HG03066 (cell line): ENCODE results near the gene DDX19B.
A peak's percentile ranks its signal among the peaks of the same experiment; 100 is the strongest.
"Not testable (repeated sequence)": the region's sequence is repeated elsewhere in the genome, so short reads cannot be mapped to it uniquely, and the experiment has no call there.

Experiments
- ATAC-seq: cut with Tn5 transposase; IDR thresholded peaks from one replicate; pipeline ENCODE4 v1.9.1; 2021; ENCODE audit warnings: low read depth; ENCODE audit not compliant: unreplicated experiment

DDX19B gene

DNA sequence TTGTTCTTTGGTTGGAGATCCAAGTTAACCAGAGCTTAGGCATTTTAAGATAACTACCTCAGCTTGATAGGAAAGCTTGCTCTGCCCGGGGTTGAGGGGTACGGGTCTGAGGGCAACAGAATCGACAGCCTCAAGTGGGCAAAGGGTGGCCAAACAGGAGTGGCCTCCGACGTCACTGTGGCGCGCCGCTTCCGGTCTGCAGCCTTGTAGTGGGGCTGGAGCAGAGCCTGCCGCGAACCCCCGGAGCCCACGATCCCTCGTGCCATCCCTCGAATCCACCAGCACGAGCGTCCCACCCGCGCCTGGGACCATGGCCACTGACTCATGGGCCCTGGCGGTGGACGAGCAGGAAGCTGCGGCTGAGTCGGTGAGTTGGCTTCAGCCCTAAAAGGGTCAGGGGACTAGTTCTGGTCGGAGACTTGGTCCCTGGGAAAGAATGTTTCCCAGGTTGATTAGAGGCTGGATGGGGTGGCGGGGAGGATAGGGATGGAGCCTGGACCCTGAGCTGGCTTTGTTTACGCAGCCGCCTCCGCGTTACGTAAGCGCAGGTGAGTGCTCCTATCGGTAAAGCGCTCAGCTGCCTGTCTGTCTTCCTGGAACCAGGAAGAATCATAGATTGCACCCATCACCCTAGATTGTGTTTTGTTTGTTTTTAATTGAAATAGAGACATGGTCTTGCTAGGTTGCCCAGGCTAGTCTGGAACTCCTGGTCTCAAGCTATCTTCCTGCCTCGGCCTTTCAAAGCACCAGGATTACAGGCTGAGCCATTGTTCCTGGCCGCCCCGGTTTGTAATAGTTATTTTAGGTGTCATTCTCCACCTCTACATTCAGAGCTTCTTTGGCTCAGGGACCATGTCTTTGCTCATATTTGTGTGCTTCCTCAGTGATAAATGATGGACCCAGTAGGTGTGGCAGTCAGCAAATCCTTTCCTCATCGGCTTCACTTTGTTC is at the start of gene DDX19B:
TSS of gene DDX19B (plus strand) at position 199 of the 951 bp plus-strand sequence. CDS start at position 311, 112 bp downstream.
- ATAC-seq, result peak; percentile 82

DNA sequence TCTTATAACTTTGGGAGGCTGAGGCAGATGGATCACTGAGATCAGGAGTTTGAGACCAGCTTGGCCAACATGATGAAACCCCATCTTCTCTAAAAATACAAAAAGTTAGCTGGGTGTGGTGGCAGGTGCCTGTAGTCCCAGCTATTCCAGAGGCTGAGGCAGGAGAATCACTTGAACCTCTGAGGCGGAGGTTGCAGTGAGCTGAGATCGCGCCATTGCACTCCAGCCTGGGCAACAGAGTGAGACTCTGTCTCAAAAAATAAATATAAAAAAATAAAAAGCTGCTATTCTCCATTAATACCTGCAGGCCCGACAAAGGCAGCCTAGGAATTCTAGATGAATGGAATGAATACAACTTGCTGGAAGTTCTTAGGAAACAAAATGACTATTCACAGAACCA is 49.3 kb upstream of the DDX19B start:
- not testable (repeated sequence) for ATAC-seq

DNA sequence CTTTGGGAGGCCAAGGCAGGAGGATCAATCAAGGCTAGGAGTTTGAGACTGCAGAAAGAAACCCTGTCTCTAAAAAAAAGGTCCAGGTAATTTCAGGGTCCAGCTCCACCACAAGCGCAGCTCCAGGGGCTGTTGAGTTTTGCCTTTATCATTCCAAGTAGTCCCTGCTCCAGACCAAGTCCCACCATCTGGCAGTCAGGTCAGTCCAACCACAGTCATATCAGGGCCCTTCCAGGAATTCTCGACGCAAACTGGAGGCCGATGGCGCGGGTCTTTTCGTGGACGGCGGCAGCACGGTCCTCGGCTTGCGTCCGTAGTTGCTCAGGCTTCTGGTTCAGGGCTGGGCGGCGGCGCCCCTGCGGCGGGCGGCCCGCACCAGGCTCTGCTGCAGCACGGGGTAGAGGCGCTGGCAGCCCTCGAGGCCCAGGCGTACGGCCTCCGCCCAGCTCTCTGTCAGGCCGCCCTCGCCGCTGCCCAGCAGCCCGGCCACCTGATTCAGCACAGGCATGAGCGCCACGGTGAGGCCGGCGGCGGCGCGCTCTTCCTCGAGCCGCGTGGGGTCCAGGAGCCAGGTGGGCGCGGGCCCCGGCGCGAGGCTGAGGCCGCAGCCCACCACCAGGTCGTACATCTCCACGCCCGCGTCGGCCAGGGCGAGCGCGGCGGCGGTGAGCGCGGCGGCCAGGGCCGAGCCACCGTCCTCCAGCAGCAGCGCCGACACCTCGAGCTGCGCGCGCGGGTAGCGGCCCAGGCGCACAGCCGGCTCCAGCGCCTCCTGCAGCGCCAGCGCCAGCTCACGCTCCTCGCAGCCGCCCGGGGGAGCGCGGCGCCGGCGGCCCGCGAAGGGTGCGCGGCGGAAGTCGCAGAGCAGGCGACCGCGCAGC is 48.0 kb upstream of the DDX19B start:
- peak; percentile 42 for ATAC-seq

DNA sequence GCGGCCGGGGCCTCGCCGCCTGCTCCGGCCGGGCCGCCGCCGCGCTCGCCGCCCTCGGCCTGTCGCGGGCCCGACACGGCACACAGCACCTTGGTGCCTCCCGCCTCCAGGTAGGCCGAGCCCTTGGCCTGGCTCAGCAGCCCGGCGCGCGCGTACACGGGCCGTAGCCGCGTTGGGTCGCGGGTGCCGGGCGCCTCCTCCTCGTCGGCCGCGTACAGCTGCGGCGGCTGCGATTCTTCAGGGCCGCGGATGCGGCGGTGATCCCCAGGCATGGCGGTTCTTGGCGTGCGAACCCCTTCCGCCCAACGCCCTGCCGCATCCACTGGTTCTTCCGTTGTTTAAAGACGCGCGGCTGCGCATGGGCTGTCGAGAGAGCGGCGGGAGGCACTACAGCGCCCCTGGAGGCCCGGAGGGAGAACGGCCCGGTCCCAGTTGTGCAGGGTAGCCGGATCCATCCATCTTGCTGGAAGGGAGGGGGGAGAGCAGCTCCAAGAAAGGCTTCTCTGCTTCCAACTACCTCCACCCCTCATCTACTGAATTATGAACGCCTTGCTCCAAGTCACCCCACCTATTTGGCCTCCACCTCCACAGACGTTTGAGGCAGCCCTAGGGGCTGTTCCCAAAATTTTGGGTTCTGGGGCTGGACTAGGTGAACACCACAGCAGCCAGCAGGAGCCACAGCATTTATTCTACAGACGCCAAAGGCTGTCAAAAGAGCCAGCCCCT is 47.2 kb upstream of the DDX19B start, which contains the start of gene EXOSC6:
TSS of gene EXOSC6 (minus strand) at position 312 of the 726 bp plus-strand sequence. CDS start at position 272, 40 bp downstream.
- peak; percentile 95 for ATAC-seq

DNA sequence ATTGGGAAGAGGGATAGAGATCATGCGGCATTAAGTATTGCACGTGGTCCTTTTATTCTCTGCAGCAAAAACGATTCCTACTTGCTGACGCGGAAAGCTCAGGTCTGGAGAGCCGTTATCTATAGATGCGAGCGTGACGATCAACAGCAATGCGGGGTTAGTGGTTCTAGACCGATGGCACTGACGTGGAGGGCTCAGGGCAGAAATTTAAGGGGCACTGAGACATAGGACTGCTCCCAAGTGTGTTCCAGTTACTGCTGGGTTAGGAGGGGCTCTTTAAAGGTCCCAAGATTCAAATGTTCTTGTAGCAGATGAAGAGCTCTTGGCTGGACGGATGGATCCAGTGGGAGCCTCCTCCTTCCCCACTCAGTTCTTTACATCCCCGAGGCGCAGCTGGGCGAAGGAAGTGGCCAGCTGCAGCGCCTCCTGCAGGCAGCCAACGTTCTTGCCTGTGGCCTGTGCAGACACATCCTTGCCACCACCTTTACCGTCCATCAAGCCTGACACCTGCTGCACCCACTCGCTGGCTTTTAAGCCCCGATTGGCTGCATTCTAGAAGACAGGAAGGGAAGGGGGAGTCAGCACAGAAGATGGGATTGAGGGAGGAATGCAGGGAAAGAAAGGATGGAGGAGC is 46.5 kb upstream of the DDX19B start:
- no peak for ATAC-seq

DNA sequence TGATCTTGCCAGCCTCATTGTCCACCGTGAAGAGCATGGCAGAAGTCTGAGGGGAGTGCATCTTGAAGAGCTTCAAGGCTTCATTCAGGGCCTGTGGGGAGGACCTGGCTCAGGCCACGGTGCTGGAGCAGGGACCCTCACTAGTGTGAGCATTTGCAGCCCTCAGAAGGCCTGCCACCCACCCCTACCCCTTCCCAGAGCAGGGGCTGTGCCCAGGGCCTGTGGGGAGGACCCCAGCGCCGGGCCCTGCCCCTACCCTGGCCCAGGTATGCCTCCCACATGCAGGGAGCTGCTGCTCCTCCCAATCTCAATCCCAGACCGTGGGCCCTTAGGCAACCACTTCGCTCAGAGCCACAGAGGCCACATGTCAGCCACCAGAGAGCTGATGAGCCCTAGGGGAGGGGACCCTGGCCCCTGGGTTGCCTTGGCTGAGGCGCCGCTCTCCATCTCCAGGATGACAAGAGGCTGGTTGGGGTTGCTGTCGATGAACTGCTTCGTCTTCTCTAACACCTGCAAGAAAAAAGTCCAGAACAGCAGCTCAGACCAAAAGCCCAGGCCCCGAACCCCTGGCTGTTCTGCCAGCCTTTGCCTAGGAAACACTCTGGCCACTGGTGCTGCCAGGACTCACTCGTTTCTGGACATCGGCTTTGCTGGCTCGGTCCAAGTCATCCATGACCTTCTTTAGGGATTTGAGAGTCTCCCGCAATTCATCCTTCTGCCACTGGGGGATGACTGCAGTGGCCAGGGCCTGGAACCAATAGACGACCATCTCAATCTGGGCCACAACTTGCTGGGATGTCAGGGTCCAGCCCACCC is 45.5 kb upstream of the DDX19B start:
- no peak for ATAC-seq

DNA sequence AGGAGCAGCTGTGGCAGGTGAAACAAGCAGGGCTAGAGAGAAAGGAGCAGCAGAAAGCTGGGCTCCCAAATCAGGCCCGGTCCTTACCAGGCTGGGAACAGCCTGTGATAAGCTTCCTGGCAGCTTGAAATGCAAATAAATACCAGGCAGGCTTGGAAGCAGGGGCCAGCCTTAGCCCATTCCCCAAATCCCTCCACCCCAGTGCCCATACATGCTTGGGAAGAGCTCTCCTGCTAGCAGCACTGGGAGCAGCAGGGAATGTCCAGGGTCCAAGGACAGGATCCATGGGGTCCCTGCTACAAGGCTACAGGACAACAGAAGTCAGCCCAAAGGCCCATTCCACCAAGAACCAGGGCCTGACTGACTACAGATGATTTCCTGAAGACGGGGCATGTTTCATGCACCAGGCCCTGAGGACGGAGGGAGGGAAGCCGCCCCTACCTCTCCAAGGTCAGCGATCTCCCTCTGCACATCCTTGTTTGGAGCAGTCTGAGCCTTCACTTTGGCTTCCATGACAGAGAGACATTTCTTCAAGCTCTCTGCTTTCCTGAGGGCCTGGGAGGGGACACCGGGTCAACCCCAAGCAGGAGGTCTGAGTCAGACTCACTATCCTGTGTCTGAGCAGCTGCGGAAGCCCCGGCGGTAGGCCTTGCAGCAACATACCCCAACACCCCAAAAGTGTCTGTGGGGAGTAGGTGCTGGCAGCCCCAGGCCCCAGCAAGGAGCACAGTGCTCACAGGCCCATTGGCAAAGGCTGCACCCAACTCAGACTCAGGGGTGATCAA is 44.6 kb upstream of the DDX19B start:
- no peak for ATAC-seq

DNA sequence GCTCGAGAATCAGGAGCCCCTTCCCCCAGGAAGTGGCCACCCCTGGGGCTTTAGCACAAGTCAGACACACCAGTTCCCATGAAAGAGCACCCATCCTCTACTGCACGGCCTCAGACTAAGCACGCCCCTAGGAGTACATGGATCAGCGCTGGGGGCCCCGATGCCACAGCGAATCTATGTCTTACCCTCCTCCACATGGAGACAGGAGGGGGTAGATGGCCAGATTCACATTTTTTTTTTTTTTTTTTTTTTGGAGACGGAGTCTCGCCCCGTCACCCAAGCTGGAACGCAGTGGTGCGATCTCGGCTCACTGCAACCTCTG is 44.1 kb upstream of the DDX19B start:
- ATAC-seq, result no peak

DNA sequence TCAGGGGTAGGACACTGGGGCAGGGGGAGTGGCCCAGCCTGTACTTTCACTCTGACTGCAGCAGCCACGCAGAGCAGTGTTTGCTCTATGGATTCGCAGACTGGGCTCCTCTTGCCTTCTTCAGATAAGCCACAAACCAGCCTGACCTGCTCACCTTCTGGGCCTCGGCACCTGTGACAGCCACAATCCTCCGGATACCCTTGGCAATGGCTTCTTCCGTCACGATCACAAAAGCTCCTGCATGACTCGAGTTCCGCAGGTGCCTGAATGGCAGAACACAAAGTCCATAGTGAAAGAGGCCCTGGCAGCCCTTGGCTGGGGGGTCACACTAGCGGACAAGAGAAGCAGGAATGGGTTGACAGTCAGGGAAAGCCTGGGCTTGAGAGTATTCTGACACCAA is 43.4 kb upstream of the DDX19B start:
- no peak for ATAC-seq

DNA sequence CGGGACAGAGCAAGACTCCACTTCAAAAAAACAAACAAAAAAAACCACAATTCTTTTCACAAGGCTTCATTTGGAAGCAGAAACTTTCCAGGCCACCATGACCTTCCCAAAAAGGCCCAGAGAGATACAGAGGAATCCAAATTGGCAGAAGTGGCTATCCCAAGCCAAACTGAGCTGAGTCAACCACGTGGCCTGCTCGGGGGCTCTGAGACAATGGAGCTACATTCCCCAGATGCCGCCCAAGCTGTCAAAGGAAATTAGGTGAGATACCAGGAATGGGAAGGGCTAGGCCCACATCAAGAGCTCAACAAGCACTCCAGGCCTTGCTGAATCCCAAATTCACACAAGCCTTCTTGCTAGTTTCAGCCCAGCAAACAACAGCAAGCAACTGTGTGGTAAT is 41.6 kb upstream of the DDX19B start:
- ATAC-seq, result no peak

DNA sequence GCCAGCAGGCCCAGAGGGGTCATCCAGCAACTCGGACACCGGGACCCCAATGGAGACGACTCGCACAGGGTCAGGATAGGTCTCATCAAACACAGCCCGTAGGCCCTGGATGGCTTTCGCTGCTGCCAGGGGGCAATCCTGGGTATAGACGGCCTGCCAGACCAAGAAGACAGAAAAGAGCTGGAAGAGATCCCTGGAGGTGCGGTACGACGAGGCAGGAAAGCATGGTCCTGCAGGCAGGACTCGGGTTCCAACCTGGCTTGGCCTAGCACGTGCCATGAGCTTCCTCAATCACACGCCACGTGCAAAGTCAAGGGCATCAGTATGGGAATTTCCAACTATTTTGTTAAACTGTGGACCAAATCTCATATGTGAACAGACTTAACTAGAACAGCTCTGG is 40.9 kb upstream of the DDX19B start:
- no peak for ATAC-seq

DNA sequence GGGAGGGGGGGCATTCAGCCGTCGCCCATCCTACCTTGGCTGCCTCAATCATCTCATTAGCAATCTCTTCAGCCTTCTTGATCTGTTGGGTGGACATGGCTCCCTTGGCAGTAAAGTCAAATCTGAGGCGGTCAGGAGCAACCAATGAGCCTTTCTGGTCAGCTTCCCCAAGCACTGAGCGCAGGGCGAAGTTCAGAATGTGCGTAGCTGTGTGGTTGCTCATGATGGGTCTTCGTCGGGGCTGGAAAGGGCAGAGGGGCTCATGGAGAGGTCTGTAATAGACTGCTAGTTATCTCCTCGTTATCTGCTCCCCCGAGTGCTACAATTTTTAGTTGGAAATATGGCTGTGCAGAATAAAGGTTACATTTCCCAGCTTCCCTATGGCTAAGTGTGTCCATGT is 40.0 kb upstream of the DDX19B start:
- ATAC-seq, result no peak

DNA sequence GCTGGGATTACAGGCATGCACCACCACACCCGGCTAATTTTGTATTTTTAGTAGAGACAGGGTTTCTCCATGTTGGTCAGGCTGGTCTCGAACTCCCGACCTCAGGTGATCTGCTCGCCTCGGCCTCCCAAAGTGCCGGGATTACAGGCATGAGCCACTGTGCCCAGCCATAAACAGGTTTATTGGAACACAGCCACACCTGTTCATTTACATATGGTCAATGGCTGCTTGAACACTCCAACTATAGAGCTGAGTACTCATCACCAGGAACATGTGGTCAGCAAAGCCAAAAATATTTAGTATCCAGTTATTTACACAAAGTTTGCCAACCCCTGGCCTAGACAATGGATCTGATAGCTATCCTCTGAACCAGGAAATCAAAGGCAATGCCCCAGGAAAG is 39.1 kb upstream of the DDX19B start:
- ATAC-seq, result not testable (repeated sequence)

DNA sequence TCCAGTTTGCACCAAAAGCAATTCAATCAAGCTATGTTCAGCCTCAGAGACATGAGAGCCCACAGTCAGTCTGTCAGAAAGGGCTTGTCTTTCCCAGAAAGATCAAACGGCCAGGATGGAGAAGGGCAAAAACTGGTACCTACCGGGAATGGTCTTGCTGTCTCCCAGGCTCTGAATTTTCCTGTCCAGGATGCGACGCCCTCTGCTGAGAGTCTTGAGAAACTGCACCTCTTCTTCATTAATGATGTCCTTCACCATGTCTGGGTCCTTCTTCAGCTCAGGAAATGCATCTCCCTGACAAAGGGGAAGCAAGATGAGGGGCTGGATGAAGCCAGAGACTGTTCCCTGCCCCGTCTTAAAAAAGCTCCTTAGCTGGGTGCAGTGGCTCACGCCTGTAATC is 31.5 kb upstream of the DDX19B start:
- ATAC-seq, result no peak

DNA sequence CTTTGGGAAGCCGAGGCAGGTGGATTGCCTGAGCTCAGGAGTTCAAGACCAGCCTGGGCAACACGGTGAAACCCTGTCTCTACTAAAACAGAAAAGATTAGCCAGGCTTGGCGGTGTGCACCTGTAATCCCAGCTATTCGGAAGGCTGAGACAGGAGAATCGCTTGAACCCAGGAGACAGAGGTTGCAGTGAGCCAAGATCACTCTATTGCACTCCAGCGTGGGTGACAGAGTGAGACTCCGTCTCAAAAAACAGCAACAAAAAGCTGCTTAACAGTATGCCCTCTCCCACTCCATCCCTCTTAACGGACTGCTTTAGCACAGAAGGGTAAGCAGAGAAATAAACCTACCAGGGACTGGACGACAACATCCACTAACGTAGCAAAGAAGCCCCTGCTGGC is 31.1 kb upstream of the DDX19B start:
- not testable (repeated sequence) for ATAC-seq

DNA sequence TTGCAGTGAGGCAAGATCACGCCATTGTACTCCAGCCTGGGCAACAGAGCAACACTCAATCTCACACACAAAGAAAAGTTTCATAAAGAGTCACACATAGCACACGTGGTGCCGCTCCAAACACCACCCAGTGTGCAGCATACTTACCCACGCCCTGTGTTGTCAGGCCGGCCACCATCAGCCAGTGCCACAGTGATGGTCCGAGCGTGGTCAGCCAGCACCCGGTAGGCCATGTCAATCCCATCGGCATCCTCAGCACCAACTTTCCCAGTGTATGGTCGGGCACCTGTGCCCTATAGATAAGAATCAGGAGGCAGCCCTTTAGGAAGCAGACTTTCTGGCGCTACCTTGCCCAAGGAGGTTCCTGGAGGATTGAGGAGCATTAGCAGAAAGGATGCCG is 29.5 kb upstream of the DDX19B start:
- ATAC-seq, result no peak

DNA sequence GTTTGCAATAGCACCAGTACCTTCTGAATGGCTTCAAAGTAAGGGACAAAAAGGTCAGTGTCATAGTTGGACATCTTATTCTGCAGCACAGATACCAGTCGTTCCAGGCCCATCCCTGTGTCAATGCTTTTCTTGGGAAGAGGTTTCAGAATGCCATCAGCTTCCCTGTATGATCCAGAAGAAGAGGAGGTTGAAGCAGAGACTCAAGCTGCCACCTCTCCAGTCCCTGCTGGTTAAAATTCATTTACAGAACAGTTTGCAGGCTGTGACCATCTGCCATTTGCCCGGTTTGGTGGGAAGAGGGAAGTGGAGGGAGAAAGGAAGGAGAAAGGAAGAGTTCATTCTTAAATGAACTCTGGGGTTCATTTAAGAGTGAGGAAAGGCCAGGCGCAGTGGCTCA is 28.8 kb upstream of the DDX19B start:
- no peak for ATAC-seq

DNA sequence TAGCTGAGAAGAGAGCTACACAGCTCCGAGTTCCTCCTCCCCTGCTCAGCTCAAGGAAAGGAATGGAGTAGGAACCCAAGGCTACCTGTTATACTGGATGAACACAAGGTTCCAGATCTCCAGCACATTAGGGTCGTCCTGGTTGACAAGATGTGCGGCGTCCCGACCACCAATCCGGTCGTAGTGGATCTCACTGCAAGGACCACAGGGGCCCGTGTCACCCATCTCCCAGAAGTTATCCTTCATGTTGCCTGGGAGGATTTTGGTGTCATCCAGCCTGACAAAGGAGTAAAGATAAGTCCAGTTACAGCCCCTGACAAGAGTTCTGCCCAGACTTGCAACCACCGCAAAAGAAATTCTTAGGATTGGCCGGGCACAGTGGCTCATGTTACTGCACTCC is 27.3 kb upstream of the DDX19B start:
- no peak for ATAC-seq

DNA sequence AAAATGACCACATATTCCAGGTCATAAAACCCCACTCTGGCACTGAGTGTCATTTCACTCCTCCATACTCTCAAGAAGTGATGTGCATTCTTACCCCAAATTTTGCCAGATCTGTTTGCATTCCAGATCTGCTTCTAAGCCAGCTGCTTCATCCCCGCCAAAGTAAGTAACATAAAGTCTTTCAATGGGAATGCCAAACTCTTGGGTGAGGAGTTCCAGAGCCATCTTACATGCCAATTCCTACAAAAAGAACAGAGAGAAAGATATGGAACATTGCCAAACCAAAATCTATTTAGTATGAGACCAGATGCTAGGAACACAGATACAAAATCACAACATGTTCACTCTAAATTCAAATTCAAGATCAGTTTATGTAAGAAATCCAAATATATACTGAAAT is 22.6 kb upstream of the DDX19B start:
- ATAC-seq, result no peak
